Retinal pigment epithelial cell (primary cell): Measurements from ENCODE around the gene KRTAP10-9.

ENCODE experiments used
- DNase-seq: peaks from one replicate; pipeline ENCODE4 v3.0.0-alpha.2; 2010; ENCODE audit warnings: low read depth
- H3K4me3 ChIP-seq: 2 replicates; pipeline ENCODE4 v1.5.1; 2011; ENCODE audit warnings: mild to moderate bottlenecking, low read length, control low read depth, moderate library complexity
- TF ChIP-seq, protein P1 (sequence below): conservative IDR thresholded peaks from 2 replicates; pipeline ENCODE4 v1.5.1; 2011; ENCODE audit warnings: low read depth, low read length, control low read depth, inconsistent platforms

The KRTAP10-9 gene

GRCh38 chr21:44614161-44614631 is 12.7 kb upstream of the KRTAP10-9 start:
- H3K4me3 ChIP-seq: no peak overlapping the region
- TF ChIP-seq, protein P1, sequence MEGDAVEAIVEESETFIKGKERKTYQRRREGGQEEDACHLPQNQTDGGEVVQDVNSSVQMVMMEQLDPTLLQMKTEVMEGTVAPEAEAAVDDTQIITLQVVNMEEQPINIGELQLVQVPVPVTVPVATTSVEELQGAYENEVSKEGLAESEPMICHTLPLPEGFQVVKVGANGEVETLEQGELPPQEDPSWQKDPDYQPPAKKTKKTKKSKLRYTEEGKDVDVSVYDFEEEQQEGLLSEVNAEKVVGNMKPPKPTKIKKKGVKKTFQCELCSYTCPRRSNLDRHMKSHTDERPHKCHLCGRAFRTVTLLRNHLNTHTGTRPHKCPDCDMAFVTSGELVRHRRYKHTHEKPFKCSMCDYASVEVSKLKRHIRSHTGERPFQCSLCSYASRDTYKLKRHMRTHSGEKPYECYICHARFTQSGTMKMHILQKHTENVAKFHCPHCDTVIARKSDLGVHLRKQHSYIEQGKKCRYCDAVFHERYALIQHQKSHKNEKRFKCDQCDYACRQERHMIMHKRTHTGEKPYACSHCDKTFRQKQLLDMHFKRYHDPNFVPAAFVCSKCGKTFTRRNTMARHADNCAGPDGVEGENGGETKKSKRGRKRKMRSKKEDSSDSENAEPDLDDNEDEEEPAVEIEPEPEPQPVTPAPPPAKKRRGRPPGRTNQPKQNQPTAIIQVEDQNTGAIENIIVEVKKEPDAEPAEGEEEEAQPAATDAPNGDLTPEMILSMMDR: no peak

DNA sequence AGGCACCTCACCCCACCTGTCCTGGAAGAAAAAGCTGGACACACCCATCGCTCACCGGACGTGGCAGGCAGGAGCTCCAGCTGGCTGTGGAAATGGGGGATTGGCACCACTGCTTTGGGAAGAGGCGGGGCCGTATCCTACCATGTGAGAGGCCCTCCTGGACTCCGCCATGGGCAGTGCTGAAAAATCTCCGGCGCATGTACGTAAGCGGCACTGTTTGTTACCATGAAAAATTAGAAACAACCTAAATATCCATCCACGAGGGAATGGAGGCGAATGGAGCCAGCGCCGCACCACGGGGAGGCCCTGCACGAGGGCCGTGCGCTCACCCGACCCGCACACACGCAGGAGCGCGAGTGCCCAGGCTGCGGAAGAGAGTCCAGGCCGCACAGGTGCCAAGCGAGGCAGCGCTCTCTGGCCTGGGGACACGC is 11.9 kb upstream of the KRTAP10-9 start:
- TF ChIP-seq, protein P1: no peak
- no peak overlapping the region for H3K4me3 ChIP-seq
- DNase-seq: no peak

More at GRCh38 chr21:44614161-44614631, 12.7 kb upstream of the KRTAP10-9 start:
- DNase-seq: no peak

GRCh38 chr21:44615466-44615865 is 11.4 kb upstream of the KRTAP10-9 start:
- no peak for DNase-seq

DNA sequence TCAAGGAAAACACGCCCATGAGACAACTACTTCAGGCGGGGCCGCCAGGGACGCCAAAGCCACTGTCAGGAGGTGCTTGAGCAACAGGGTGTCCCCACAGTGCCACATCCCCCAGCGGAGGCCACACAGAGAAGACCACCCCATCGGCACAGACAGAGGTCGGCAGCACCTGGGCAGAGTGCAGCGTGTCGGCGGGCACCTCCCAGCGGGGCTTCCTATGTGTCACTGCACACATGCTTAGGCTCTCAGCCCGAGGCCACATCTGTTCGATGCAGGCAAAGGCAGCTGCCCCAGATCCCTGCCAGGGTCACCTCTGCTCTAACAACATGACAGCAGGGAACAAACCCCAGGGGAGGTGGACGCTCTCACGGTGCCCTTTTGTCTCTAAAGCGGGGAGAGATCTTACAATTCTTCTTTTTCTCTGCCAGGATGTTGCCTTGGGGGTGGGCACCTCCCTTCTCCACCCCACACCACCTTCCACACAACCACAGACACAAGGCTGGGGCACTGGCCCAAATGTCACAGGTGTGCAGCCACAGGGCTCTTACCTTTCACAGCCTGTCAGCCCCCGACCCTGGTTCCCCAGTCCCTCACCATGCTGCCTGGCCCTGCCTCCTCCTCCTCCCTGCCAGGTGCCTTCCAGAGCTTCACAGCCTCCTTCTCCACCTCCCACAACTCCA is 10.8 kb upstream of the KRTAP10-9 start:
- DNase-seq: no peak
- no peak overlapping the region for H3K4me3 ChIP-seq
- TF ChIP-seq, protein P1: no peak

More at GRCh38 chr21:44615466-44615865, 11.4 kb upstream of the KRTAP10-9 start:
- H3K4me3 ChIP-seq: no peak overlapping the region
- TF ChIP-seq, protein P1: no peak

DNA sequence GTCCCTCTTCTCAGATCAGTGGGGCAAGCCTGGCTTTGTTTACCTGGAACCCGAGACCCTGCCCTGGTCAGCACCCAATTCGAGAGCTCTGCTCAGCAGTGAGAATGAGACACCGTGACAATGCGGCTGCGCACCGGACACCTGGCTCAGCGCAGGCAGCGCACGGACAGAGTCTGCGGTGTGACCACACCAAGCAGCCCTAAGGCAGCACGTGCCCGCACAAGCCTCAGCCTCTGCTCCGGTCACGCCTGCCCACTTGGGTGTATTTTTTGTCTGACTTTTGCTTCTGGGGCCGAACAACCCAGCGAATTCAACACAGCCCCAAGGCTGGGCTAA is 10.3 kb upstream of the KRTAP10-9 start:
- no peak for DNase-seq
- TF ChIP-seq, protein P1: no peak
- H3K4me3 ChIP-seq: no peak overlapping the region

DNA sequence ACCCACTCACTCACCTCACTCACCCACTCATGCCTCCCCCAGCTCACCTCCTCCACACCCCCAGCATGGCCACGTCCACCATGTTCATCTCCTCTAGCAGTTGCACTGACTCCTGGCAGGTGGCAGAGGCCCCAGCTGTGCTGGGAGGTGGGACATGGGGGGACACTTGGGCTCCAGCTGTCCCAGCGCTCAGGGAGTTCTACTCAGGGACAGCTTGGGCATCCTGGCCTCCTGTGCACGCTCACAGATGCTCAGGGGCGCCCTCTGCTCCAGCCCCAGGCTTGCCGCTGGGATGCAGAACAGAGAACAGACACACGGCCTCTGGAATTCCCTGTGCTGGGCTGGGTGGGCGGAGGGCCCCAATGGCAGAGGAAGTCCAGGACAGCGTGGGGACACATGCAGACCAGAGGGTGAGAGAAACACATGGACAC is 9.8 kb upstream of the KRTAP10-9 start:
- TF ChIP-seq, protein P1: no peak
- no peak overlapping the region for H3K4me3 ChIP-seq
- no peak for DNase-seq

DNA sequence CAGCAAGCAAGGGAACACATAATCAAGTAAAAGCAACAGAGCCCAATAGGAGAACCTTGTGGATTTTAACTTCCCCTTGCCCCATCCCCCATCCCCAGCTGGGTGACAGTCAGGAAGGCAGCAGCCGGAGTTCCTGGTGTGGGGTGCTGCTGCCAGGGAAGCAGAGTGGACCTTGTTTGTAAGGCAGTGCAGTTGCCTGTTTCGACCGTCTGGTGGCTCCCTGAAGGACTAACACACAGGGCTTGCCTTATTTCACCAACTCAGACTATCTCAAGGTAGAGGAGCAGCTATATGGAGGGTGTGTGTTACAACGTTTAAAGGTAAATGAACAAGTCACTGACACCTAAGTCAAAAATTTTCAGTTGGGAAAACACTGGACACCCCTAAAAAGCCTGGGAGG is 8.4 kb upstream of the KRTAP10-9 start:
- H3K4me3 ChIP-seq: no peak overlapping the region

More for the DNA sequence above, 8.4 kb upstream of the KRTAP10-9 start:
- no peak for DNase-seq
- TF ChIP-seq, protein P1: no peak
